GM23338 (cell line): ENCODE measurements around the gene ORAI3. TPM values are rescaled to one million over a fixed set of nuclear protein-coding genes. Genes with fewer than 3 reads are reported as not detected.
A peak's percentile ranks its signal among the peaks of the same experiment; 100 is the strongest.

Source experiments
- ATAC-seq: fragments of 200-7000 bp; cut with Tn5 transposase; 3 replicates; pipeline ENCODE4 v1.9.1; 2020
- DNase-seq: peaks from one replicate; pipeline ENCODE4 v3.0.0-alpha.2; 2015; ENCODE audit warnings: low spot score
- H2AFZ ChIP-seq: fragments of 200-600 bp; sonication (generic); 2 replicates; pipeline ENCODE4 v1.8.0; 2016; ENCODE audit warnings: antibody characterized with exemption, mild to moderate bottlenecking, moderate library complexity
- H3F3A ChIP-seq: fragments of 200-600 bp; sonication (generic); replicated peaks from 2 replicates; pipeline ENCODE4 v1.8.0; 2017; ENCODE audit warnings: antibody characterized with exemption, mixed run types, low read depth
- H3K27ac ChIP-seq: fragments of 200-600 bp; sonication (generic); 2 replicates; pipeline ENCODE4 v1.6.1; 2016; ENCODE audit warnings: low read depth
- H3K27me3 ChIP-seq: fragments of 200-600 bp; sonication (generic); 2 replicates; pipeline ENCODE4 v1.8.0; 2016; ENCODE audit warnings: mild to moderate bottlenecking, mixed run types, moderate library complexity; ENCODE audit not compliant: insufficient read depth
- H3K36me3 ChIP-seq: fragments of 200-600 bp; sonication (generic); 2 replicates; pipeline ENCODE4 v1.8.0; 2016; ENCODE audit warnings: mild to moderate bottlenecking; ENCODE audit not compliant: insufficient read depth
- H3K4me1 ChIP-seq: fragments of 200-600 bp; sonication (generic); 2 replicates; pipeline ENCODE4 v1.8.0; 2016; ENCODE audit warnings: mild to moderate bottlenecking, moderate library complexity; ENCODE audit not compliant: insufficient read depth
- H3K4me2 ChIP-seq: fragments of 200-600 bp; sonication (generic); 2 replicates; pipeline ENCODE4 v1.7.1; 2017; ENCODE audit warnings: mixed run types
- H3K4me3 ChIP-seq: fragments of 200-600 bp; sonication (generic); 2 replicates; pipeline ENCODE4 v1.6.1; 2016; ENCODE audit warnings: mixed run types
- H3K79me2 ChIP-seq: fragments of 200-600 bp; sonication (generic); replicated peaks from 2 replicates; pipeline ENCODE4 v1.8.0; 2017; ENCODE audit warnings: mild to moderate bottlenecking; ENCODE audit not compliant: insufficient read depth
- H3K9me2 ChIP-seq: fragments of 200-600 bp; sonication (generic); 2 replicates; pipeline ENCODE4 v1.8.0; 2017; ENCODE audit not compliant: insufficient read depth
- H4K20me1 ChIP-seq: fragments of 200-600 bp; sonication (generic); replicated peaks from 2 replicates; pipeline ENCODE4 v1.8.0; 2017; ENCODE audit warnings: mild to moderate bottlenecking; ENCODE audit not compliant: insufficient read depth
- H3K27ac Mint-ChIP-seq: 2 replicates; pipeline ENCODE4 v1.8.0; 2020; ENCODE audit warnings: inconsistent platforms, mild to moderate bottlenecking, moderate library complexity, mixed read lengths
- H3K27me3 Mint-ChIP-seq: 3 replicates; pipeline ENCODE4 v1.8.0; 2022; ENCODE audit warnings: low read depth, mild to moderate bottlenecking, moderate library complexity, mixed read lengths, inconsistent platforms; ENCODE audit not compliant: insufficient read depth, poor library complexity
- H3K36me3 Mint-ChIP-seq: 3 replicates; pipeline ENCODE4 v1.8.0; 2021; ENCODE audit warnings: low read depth, mild to moderate bottlenecking, inconsistent platforms, moderate library complexity, mixed read lengths
- H3K4me1 Mint-ChIP-seq: 3 replicates; pipeline ENCODE4 v1.8.0; 2020; ENCODE audit warnings: mild to moderate bottlenecking, inconsistent platforms, mixed read lengths
- H3K4me3 Mint-ChIP-seq: 3 replicates; pipeline ENCODE4 v1.8.0; 2021; ENCODE audit warnings: moderate library complexity, mild to moderate bottlenecking, inconsistent platforms, mixed read lengths
- H3K9me3 Mint-ChIP-seq: 3 replicates; pipeline ENCODE4 v1.8.0; 2020; ENCODE audit warnings: moderate library complexity, mild to moderate bottlenecking, inconsistent platforms, mixed read lengths
- EZH2 ChIP-seq: fragments of 200-600 bp; sonication (generic); IDR thresholded peaks from one replicate; pipeline ENCODE4 v1.8.0; 2017; ENCODE audit warnings: antibody characterized with exemption, mild to moderate bottlenecking, low read depth; ENCODE audit not compliant: unreplicated experiment
- EZH2phosphoT487 ChIP-seq: fragments of 200-600 bp; sonication (generic); IDR thresholded peaks from one replicate; pipeline ENCODE4 v1.8.1; 2018; ENCODE audit warnings: antibody characterized with exemption; ENCODE audit not compliant: unreplicated experiment
- JUNB ChIP-seq: IDR thresholded peaks from one replicate; pipeline ENCODE4 v1.6.1; 2016; ENCODE audit warnings: antibody characterized with exemption; ENCODE audit not compliant: unreplicated experiment
- NANOG ChIP-seq: IDR thresholded peaks from 2 replicates; pipeline ENCODE4 v1.6.1; 2016; ENCODE audit warnings: antibody characterized with exemption, borderline replicate concordance
- STAT1 ChIP-seq: IDR thresholded peaks from one replicate; pipeline ENCODE4 v1.6.1; 2016; ENCODE audit warnings: antibody characterized with exemption; ENCODE audit not compliant: unreplicated experiment
- ZNF331 ChIP-seq: fragments of 250-450 bp; sonication (Bioruptor Pico); IDR thresholded peaks from 2 replicates; pipeline ENCODE4 v1.5.0; 2020; ENCODE audit warnings: low read depth, mild to moderate bottlenecking, moderate library complexity
- polyA plus RNA-seq: library from polyadenylated mRNA; unstranded; fragments of >200 nt; fragmentation: Nextera tagmentation; extraction: Ambion mirVana; gene quantifications from 2 replicates; pipeline ENCODE4 v1.2.1, GENCODE V29; 2016
- total RNA-seq: library from RNA; depleted of rRNA; stranded (reverse); fragments of >200 nt; shearing (Covaris generic); gene quantifications from 2 replicates; pipeline ENCODE4 v1.2.3, GENCODE V29; 2014
- TF ChIP-seq, protein P1 (sequence below), 2 experiments: fragments of 200-600 bp in 1 of 2; sonication (generic) in 1 of 2; conservative IDR thresholded peaks; 2 replicates each; pipeline versions ENCODE4 v1.5.1 to v1.6.1; 2016 to 2017; ENCODE audit warnings: antibody characterized with exemption in 2 of 2, low read depth in 2 of 2, mild to moderate bottlenecking in 2 of 2, moderate library complexity in 1 of 2
- TF ChIP-seq, protein P2 (sequence below): fragments of 250-450 bp; sonication (Bioruptor Pico); IDR thresholded peaks from 2 replicates; pipeline ENCODE4 v1.5.0; 2020; ENCODE audit warnings: mild to moderate bottlenecking, moderate library complexity

ORAI3 gene
- total and polyA plus RNA-seq, 2 experiments from 2014 or later: 6.9 to 15.9 TPM

- no peak overlapping the region for H3K4me2 ChIP-seq
- no peak for TF ChIP-seq ZNF331 (CRISPR knock-in tag)
- TF ChIP-seq, protein P1, sequence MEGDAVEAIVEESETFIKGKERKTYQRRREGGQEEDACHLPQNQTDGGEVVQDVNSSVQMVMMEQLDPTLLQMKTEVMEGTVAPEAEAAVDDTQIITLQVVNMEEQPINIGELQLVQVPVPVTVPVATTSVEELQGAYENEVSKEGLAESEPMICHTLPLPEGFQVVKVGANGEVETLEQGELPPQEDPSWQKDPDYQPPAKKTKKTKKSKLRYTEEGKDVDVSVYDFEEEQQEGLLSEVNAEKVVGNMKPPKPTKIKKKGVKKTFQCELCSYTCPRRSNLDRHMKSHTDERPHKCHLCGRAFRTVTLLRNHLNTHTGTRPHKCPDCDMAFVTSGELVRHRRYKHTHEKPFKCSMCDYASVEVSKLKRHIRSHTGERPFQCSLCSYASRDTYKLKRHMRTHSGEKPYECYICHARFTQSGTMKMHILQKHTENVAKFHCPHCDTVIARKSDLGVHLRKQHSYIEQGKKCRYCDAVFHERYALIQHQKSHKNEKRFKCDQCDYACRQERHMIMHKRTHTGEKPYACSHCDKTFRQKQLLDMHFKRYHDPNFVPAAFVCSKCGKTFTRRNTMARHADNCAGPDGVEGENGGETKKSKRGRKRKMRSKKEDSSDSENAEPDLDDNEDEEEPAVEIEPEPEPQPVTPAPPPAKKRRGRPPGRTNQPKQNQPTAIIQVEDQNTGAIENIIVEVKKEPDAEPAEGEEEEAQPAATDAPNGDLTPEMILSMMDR (conservative IDR thresholded peaks at IDR 0.05; ENCODE audit: low read depth in 2 of 2): peak in 1 of 2 experiments; percentile 43; a peak in 2 of 4 replicates
- peaks cover 14% of the 10 kb centered on the region for H3K27me3 Mint-ChIP-seq
Measured at GRCh38 chr16:30979170-30980022, 30.5 kb downstream of the ORAI3 start.

DNA sequence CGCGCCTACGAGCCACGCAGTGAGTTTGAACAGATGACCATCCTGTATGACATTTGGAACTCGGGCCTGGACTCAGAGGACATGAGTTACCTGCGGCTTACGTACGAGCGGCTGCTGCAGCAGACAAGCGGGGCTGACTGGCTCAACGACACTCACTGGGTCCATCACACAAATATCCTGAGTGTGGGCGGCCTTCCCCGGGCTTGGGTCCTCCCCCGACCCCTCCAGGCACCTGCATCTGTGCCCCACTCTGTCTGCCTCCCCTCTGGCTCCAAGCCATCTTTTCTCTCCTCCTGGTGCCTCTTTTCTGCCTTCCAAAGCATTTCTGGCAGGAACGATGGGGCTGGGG lies 31.1 kb downstream of the ORAI3 start:
- Histone ChIP-seq H3F3A (peaks cover 11% of the 10 kb centered on the region), H3K27me3 (no peaks in the 10 kb centered on the region), H3K27ac (no peak overlapping the region), H3K4me1 (no peaks in the 10 kb centered on the region), H4K20me1 (peaks cover 16% of the 10 kb centered on the region), H2AFZ (no peak overlapping the region), H3K36me3 (peaks cover 9% of the 10 kb centered on the region; the same call in 1 of the 2 replicates), H3K9me2 (no peaks in the 10 kb centered on the region), H3K4me3 (no peak overlapping the region), H3K79me2 (no peaks in the 10 kb centered on the region), H3K4me2 (no peak overlapping the region)
- DNase-seq (no peak), ATAC-seq (no peak)
- no peak overlapping the region for H3K4me3 Mint-ChIP-seq
- no peak overlapping the region for H3K27ac Mint-ChIP-seq
- H3K4me1 Mint-ChIP-seq: no peaks in the 10 kb centered on the region
- peaks cover 54% of the 10 kb centered on the region for H3K36me3 Mint-ChIP-seq
- H3K9me3 Mint-ChIP-seq: peaks cover 2% of the 10 kb centered on the region; the same call in 1 of the 3 replicates
- H3K27me3 Mint-ChIP-seq: peaks cover 14% of the 10 kb centered on the region
- TF ChIP-seq, protein P2, sequence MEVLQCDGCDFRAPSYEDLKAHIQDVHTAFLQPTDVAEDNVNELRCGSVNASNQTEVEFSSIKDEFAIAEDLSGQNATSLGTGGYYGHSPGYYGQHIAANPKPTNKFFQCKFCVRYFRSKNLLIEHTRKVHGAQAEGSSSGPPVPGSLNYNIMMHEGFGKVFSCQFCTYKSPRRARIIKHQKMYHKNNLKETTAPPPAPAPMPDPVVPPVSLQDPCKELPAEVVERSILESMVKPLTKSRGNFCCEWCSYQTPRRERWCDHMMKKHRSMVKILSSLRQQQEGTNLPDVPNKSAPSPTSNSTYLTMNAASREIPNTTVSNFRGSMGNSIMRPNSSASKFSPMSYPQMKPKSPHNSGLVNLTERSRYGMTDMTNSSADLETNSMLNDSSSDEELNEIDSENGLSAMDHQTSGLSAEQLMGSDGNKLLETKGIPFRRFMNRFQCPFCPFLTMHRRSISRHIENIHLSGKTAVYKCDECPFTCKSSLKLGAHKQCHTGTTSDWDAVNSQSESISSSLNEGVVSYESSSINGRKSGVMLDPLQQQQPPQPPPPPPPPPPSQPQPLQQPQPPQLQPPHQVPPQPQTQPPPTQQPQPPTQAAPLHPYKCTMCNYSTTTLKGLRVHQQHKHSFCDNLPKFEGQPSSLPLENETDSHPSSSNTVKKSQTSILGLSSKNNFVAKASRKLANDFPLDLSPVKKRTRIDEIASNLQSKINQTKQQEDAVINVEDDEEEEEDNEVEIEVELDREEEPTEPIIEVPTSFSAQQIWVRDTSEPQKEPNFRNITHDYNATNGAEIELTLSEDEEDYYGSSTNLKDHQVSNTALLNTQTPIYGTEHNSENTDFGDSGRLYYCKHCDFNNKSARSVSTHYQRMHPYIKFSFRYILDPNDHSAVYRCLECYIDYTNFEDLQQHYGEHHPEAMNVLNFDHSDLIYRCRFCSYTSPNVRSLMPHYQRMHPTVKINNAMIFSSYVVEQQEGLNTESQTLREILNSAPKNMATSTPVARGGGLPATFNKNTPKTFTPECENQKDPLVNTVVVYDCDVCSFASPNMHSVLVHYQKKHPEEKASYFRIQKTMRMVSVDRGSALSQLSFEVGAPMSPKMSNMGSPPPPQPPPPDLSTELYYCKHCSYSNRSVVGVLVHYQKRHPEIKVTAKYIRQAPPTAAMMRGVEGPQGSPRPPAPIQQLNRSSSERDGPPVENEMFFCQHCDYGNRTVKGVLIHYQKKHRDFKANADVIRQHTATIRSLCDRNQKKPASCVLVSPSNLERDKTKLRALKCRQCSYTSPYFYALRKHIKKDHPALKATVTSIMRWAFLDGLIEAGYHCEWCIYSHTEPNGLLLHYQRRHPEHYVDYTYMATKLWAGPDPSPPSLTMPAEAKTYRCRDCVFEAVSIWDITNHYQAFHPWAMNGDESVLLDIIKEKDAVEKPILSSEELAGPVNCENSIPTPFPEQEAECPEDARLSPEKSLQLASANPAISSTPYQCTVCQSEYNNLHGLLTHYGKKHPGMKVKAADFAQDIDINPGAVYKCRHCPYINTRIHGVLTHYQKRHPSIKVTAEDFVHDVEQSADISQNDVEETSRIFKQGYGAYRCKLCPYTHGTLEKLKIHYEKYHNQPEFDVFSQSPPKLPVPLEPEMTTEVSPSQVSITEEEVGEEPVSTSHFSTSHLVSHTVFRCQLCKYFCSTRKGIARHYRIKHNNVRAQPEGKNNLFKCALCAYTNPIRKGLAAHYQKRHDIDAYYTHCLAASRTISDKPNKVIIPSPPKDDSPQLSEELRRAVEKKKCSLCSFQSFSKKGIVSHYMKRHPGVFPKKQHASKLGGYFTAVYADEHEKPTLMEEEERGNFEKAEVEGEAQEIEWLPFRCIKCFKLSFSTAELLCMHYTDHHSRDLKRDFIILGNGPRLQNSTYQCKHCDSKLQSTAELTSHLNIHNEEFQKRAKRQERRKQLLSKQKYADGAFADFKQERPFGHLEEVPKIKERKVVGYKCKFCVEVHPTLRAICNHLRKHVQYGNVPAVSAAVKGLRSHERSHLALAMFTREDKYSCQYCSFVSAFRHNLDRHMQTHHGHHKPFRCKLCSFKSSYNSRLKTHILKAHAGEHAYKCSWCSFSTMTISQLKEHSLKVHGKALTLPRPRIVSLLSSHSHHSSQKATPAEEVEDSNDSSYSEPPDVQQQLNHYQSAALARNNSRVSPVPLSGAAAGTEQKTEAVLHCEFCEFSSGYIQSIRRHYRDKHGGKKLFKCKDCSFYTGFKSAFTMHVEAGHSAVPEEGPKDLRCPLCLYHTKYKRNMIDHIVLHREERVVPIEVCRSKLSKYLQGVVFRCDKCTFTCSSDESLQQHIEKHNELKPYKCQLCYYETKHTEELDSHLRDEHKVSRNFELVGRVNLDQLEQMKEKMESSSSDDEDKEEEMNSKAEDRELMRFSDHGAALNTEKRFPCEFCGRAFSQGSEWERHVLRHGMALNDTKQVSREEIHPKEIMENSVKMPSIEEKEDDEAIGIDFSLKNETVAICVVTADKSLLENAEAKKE (CRISPR knock-in tag): no peak
- TF ChIP-seq EZH2 (no peak), EZH2phosphoT487 (no peak), ZNF331 (CRISPR knock-in tag) (no peak), STAT1 (no peak), NANOG (no peak), JUNB (no peak)
- TF ChIP-seq, protein P1 (conservative IDR thresholded peaks at IDR 0.05; ENCODE audit: low read depth in 2 of 2): no peak

More at GRCh38 chr16:30979170-30980022, 30.5 kb downstream of the ORAI3 start:
- Mint-ChIP-seq H3K9me3 (peaks cover 2% of the 10 kb centered on the region; the same call in 1 of the 3 replicates), H3K4me3 (no peak overlapping the region), H3K27ac (no peak overlapping the region), H3K4me1 (no peaks in the 10 kb centered on the region), H3K36me3 (peaks cover 58% of the 10 kb centered on the region)
- peaks cover 9% of the 10 kb centered on the region; the same call in 1 of the 2 replicates for H3K36me3 ChIP-seq
- no peaks in the 10 kb centered on the region for H3K9me2 ChIP-seq
- no peaks in the 10 kb centered on the region for H3K4me1 ChIP-seq
- no peak overlapping the region for H3K27ac ChIP-seq
- H3K27me3 ChIP-seq: no peaks in the 10 kb centered on the region
- ATAC-seq: peak; percentile 6; the same call in 2 of the 3 replicates
- DNase-seq: peak; percentile 30
- H4K20me1 ChIP-seq: peaks cover 16% of the 10 kb centered on the region
- H2AFZ ChIP-seq: no peak overlapping the region
- no peak overlapping the region for H3K4me3 ChIP-seq
- H3F3A ChIP-seq: peaks cover 8% of the 10 kb centered on the region
- H3K79me2 ChIP-seq: no peaks in the 10 kb centered on the region
